Erythroblast (primary cell): ENCODE data around the gene MLANA.

ENCODE experiments used
- DNase-seq, 2 experiments: peaks; one replicate each; lab custom pipeline; 2025; lab: John Stamatoyannopoulos, UW
- GATA1 ChIP-seq: IDR thresholded peaks from 2 replicates; pipeline ENCODE4 v1.6.1; 2011; ENCODE audit warnings: low read depth, mild to moderate bottlenecking, control low read depth, low read length, moderate library complexity
- POLR2A ChIP-seq: IDR thresholded peaks from 2 replicates; pipeline ENCODE4 v1.6.1; 2011; ENCODE audit warnings: mild to moderate bottlenecking, low read length

Gene MLANA

DNA sequence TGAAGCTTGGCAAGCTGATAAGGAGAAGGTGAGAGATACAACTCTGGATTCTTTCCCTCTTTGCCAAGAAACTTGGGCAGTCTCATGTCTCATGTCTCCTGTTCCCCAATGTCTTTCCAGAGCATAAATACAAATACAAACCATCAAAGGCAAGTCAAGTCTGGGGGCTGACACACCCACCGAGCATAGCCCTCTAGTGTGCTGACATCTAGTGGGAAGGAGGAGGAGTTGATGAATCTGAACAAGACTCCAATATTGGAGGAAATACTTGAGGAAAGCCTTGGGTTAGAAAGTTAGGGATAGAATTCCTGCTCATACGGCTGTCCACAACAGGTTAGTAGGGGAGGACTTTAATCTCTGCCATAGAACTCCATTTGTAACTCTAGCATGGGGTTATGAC lies 8.6 kb downstream of the MLANA start:
- no peak for TF ChIP-seq GATA1
- no peak for TF ChIP-seq POLR2A
- peak; percentile 9 to 14 for DNase-seq

DNA sequence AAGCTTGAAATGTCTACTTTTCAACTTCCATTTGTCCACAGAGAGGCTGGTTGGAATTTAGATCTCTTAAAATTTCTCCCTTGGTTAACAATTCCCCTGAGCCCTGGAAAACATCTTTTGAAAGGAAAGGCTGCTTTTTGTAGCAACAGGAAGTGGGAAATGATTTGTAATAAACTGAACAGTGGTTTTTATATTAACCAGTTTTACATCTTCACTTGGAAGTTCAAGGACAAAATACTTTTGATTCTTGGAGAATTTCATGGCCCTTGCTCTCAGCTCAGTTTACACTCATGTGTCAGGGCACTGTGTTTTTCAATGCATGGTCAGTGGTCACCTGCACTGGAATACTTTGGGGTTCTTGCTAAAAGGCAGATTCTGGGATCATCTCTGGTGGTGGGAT lies 9.9 kb downstream of the MLANA start:
- TF ChIP-seq POLR2A (no peak), GATA1 (no peak)
- DNase-seq = no peak

- no peak for TF ChIP-seq POLR2A
- no peak for TF ChIP-seq GATA1
- no peak for DNase-seq
These were observed 11.7 kb downstream of the MLANA start for GRCh38 chr9:5902377-5902776.

- no peak for TF ChIP-seq POLR2A
- no peak for TF ChIP-seq GATA1
- no peak for DNase-seq
These were observed 18.2 kb downstream of the MLANA start for GRCh38 chr9:5908918-5909317.

DNA sequence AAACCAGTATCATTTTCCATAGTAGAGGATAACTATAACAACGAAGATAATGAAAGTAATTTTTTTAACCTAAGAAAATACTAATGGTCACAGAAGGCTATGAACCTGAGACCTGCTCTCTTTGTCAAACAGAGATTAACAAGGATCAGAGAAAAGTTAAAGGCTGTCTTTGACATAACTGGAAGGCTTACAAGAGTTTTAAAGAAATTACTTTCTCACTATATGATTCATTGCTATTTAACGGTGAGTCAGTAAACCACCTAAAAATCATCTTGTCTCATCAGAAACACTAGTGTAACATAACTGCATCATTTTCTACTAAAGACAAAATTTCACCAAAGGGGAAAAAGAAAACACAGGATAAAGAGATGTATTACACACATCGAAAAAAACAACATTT lies 19.3 kb downstream of the MLANA start:
- TF ChIP-seq GATA1 (no peak), POLR2A (no peak)
- DNase-seq = no peak

- TF ChIP-seq POLR2A (no peak), GATA1 (no peak)
- DNase-seq = peak in 1 of 2 experiments; percentile 41
These were observed 19.8 kb downstream of the MLANA start for GRCh38 chr9:5910413-5911057.

DNA sequence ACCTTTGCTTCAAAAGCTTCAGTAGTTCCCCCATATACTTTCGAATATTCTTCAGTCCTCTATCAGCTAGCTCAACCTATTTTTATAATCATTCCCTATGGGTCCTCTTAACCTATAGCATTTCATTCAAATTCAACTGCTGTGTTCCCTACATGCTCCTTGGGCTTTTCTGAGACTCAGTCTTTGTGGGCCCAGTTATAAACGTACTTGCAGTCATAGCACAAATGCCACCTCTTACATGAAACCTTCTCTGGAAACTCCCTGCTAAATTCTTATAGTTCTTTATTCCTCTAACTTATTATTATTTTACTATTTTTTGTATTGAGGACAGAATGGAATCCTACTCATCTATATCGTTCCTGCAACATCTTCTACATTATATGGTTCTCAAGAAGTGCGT lies 24.7 kb downstream of the MLANA start:
- no peak for DNase-seq
- TF ChIP-seq GATA1 (no peak), POLR2A (no peak)

DNA sequence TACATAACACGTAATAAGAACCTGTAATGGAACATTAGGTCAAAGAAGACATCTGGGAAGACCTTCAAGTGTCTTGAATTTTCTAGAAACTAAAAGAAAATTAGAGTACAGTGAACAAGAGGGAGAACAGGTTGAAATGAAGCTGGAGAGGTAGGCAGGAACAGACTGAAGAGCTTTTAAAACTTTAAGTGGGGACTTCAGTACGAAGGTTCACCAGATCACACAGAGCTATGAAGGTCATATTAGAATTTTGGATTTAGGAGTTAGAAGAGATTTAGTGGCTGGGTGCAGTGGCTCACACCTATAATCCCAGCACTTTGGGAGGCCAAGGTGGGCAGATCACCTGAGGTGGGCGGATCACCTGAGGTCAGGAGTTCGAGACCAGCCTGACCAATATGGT lies 26.6 kb downstream of the MLANA start:
- TF ChIP-seq GATA1 = no peak
- no peak for TF ChIP-seq POLR2A
- DNase-seq = no peak

DNA sequence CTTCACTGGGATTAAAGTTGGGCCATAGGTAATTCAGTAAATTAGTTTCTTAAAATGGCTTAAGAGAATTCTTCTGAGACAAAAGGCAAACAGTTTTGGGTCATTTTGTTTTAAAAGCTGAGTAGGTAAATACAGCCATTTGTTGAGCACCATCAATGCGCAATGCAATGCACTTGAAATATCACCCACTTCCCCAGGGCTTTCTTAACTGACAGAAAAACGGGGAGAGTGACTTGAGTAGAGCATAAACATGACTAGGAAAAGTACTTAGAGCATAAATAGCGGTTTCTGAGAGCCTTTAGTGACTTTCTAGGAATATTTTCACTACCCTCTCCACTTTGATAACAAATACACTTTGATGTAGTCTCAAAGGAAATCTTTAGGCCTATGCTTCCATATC lies 27.2 kb downstream of the MLANA start:
- DNase-seq = no peak
- TF ChIP-seq POLR2A = no peak
- no peak for TF ChIP-seq GATA1

DNA sequence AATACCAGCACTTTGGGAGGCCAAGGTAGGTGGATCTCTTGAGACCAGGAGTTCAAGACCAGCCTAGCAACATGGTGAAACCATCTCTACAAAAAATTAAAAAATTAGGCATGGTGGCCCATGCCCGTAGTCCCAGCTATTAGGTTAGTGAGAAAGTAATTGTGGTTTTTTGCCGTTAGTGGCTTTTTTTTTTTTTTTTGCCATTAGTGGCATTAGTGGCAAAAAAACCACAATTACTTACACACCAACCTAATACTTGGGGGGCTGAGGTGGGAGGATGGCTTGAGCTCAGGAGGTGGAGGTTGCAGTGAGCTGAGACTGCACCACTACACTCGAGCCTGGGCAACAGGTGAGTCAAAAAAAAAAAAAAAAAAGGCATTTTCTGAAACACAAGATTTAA lies 27.8 kb downstream of the MLANA start:
- no peak for DNase-seq
- no peak for TF ChIP-seq GATA1
- no peak for TF ChIP-seq POLR2A

- TF ChIP-seq POLR2A = no peak
- no peak for TF ChIP-seq GATA1
- DNase-seq = no peak
These were observed 30.2 kb downstream of the MLANA start for GRCh38 chr9:5920860-5921328.

DNA sequence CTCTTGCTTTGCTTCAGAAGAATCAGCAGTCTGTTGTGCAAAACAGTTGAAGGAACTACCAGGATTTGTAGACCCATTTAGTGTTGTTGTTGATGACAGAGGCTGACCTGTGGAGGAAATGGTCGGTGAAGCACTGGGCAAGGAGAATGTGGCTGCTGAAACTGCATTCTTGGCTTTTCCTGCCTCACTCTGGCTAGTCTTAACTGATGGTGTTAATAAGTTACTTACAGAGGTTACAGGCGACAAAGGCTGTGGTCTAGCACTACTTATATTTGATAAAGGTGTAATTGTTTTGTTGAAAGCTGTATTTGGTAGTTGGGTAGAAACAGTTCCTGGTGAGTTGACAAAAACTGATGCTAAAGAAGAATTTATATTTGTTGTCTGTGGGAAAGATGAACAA lies 31.5 kb downstream of the MLANA start:
- no peak for TF ChIP-seq GATA1
- TF ChIP-seq POLR2A = no peak
- no peak for DNase-seq

GRCh38 chr9:5931657-5932056 lies 41.0 kb downstream of the MLANA start:
- no peak for DNase-seq

GRCh38 chr9:5938449-5938848 lies 47.8 kb downstream of the MLANA start:
- DNase-seq = no peak
- TF ChIP-seq GATA1 (no peak), POLR2A (no peak)

More at GRCh38 chr9:5931657-5932056, 41.0 kb downstream of the MLANA start:
- TF ChIP-seq POLR2A (no peak), GATA1 (no peak)

DNA sequence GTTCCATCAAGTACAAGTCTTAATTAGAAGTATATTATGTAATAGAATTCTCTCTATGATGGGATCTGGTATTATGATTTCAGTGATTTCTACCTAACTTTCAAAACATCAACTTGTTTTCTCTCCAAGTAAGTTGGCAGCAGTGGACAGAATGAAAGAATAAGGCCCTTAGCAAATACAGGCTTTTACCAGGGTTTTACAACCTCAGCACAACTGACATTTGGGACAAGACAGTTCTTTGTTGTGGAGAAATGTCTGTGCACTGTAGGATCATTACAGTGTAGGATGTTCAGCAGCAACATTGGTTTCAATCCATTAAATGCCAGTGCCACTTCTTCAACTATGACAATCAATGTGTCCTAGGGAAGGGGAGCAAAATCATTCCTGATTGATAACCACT lies 48.8 kb downstream of the MLANA start:
- TF ChIP-seq POLR2A (no peak), GATA1 (no peak)
- DNase-seq = no peak
